ENCODE measurements around the gene TMEM147.

Gene TMEM147

DNA sequence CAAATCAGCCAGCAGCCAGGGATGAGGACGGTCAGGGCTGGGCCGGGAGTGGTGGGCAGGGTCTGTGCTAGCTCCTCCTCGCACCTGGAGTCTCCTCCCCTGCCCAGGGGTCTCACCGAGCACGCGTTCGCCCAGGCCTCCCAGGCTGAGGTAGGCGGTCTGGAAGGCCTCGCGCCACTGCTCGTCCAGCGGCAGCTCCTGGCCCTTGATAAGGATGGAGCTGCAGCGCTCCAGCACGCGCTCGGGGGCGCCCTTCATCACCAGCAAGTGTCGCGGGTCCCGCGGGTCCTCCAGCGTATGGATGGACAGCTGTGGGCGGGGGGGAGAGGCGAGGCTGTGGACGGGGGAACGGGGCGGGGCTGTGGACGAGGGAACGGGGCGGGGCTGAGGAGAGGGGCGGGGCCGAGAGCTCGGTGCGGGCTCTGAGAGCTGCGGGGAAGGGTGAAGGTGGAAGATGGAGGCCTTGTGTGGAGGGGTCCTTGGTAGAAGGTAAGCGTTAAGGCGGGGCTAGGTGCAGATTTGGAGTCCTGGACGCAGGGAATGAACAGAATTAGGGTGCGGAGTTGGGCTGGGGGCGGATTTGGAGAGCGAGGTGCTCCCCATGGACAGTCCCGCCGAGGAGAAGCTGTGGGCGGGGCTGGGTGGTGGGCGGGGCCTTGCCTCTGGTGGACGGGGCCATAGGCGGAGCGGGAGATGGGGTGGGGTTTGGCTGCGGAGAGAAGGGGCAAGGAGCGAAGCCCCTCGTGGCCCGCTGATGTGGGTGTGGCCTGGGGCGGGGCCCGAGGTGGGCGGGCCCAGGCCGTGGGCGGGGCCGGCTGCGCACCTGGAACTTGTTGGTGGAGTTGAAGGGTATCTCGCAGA lies 12.3 kb downstream of the TMEM147 start (continued):
- TF ChIP-seq ZNF664 (tag by site-specific recombination; IDR thresholded peaks at IDR 0.05), result no peak
- TF ChIP-seq ZNF571 (tag by site-specific recombination; IDR thresholded peaks at IDR 0.05), result no peak
- peak; percentile 94 for TF ChIP-seq ZSCAN23 (tag by site-specific recombination; IDR thresholded peaks at IDR 0.05)
- TF ChIP-seq BCL11A (tag by site-specific recombination; IDR thresholded peaks at IDR 0.05; ENCODE audit: low read depth), result peak; percentile 83; the same call in 1 of the 2 replicates
- no peak for TF ChIP-seq ZNF23 (tag by site-specific recombination; IDR thresholded peaks at IDR 0.05; ENCODE audit: borderline replicate concordance)
- TF ChIP-seq ZNF707 (tag by site-specific recombination; IDR thresholded peaks at IDR 0.05), result no peak; the same call in 1 of the 2 replicates
- TF ChIP-seq OSR2 (tag by site-specific recombination; IDR thresholded peaks at IDR 0.05), result no peak
- TF ChIP-seq ZNF626 (tag by site-specific recombination; IDR thresholded peaks at IDR 0.05), result no peak
- no peak for TF ChIP-seq ZNF585B (tag by site-specific recombination; IDR thresholded peaks at IDR 0.05)
- TF ChIP-seq SP7 (tag by site-specific recombination; IDR thresholded peaks at IDR 0.05), result peak; percentile 79
- TF ChIP-seq, protein P1, sequence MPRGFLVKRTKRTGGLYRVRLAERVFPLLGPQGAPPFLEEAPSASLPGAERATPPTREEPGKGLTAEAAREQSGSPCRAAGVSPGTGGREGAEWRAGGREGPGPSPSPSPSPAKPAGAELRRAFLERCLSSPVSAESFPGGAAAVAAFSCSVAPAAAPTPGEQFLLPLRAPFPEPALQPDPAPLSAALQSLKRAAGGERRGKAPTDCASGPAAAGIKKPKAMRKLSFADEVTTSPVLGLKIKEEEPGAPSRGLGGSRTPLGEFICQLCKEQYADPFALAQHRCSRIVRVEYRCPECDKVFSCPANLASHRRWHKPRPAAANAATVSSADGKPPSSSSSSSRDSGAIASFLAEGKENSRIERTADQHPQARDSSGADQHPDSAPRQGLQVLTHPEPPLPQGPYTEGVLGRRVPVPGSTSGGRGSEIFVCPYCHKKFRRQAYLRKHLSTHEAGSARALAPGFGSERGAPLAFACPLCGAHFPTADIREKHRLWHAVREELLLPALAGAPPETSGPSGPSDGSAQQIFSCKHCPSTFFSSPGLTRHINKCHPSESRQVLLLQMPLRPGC (tag by site-specific recombination; IDR thresholded peaks at IDR 0.05), result no peak; the same call in 1 of the 2 replicates
- TF ChIP-seq, protein P2, sequence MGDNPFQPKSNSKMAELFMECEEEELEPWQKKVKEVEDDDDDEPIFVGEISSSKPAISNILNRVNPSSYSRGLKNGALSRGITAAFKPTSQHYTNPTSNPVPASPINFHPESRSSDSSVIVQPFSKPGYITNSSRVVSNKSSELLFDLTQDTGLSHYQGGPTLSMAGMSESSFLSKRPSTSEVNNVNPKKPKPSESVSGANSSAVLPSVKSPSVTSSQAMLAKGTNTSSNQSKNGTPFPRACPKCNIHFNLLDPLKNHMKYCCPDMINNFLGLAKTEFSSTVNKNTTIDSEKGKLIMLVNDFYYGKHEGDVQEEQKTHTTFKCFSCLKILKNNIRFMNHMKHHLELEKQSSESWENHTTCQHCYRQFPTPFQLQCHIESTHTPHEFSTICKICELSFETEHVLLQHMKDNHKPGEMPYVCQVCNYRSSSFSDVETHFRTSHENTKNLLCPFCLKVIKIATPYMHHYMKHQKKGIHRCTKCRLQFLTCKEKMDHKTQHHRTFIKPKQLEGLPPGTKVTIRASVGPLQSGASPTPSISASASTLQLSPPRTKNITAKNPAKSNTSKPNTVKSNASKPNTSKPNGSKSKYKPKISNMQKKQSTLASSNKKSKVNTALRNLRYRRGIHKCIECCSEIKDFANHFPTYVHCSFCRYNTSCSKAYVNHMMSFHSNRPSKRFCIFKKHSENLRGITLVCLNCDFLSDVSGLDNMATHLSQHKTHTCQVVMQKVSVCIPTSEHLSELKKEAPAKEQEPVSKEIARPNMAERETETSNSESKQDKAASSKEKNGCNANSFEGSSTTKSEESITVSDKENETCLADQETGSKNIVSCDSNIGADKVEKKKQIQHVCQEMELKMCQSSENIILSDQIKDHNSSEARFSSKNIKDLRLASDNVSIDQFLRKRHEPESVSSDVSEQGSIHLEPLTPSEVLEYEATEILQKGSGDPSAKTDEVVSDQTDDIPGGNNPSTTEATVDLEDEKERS (tag by site-specific recombination; IDR thresholded peaks at IDR 0.05), result no peak
- TF ChIP-seq, protein P3, sequence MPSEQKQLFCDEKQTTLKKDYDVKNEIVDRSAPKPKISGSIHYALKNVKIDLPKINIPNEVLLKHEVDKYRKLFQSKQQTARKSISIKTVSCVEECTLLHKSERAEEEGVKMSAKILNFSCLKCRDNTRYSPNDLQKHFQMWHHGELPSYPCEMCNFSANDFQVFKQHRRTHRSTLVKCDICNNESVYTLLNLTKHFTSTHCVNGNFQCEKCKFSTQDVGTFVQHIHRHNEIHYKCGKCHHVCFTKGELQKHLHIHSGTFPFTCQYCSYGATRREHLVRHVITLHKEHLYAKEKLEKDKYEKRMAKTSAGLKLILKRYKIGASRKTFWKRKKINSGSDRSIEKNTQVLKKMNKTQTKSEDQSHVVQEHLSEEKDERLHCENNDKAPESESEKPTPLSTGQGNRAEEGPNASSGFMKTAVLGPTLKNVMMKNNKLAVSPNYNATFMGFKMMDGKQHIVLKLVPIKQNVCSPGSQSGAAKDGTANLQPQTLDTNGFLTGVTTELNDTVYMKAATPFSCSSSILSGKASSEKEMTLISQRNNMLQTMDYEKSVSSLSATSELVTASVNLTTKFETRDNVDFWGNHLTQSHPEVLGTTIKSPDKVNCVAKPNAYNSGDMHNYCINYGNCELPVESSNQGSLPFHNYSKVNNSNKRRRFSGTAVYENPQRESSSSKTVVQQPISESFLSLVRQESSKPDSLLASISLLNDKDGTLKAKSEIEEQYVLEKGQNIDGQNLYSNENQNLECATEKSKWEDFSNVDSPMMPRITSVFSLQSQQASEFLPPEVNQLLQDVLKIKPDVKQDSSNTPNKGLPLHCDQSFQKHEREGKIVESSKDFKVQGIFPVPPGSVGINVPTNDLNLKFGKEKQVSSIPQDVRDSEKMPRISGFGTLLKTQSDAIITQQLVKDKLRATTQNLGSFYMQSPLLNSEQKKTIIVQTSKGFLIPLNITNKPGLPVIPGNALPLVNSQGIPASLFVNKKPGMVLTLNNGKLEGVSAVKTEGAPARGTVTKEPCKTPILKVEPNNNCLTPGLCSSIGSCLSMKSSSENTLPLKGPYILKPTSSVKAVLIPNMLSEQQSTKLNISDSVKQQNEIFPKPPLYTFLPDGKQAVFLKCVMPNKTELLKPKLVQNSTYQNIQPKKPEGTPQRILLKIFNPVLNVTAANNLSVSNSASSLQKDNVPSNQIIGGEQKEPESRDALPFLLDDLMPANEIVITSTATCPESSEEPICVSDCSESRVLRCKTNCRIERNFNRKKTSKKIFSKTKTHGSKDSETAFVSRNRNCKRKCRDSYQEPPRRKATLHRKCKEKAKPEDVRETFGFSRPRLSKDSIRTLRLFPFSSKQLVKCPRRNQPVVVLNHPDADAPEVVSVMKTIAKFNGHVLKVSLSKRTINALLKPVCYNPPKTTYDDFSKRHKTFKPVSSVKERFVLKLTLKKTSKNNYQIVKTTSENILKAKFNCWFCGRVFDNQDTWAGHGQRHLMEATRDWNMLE (tag by site-specific recombination; conservative IDR thresholded peaks at IDR 0.05; ENCODE audit: low read depth), result no peak
- TF ChIP-seq ZNF555 (tag by site-specific recombination; conservative IDR thresholded peaks at IDR 0.05), result no peak
- no peak for TF ChIP-seq YY1 (tag by site-specific recombination; IDR thresholded peaks at IDR 0.05)
- no peak; the same call in none of the 2 replicates for TF ChIP-seq ZNF24 (tag by site-specific recombination; IDR thresholded peaks at IDR 0.05)
- TF ChIP-seq SCRT2 (tag by site-specific recombination; IDR thresholded peaks at IDR 0.05), result peak; percentile 92
- TF ChIP-seq ZNF529 (tag by site-specific recombination; IDR thresholded peaks at IDR 0.05; ENCODE audit: insufficient replicate concordance), result no peak
- TF ChIP-seq, protein P4, sequence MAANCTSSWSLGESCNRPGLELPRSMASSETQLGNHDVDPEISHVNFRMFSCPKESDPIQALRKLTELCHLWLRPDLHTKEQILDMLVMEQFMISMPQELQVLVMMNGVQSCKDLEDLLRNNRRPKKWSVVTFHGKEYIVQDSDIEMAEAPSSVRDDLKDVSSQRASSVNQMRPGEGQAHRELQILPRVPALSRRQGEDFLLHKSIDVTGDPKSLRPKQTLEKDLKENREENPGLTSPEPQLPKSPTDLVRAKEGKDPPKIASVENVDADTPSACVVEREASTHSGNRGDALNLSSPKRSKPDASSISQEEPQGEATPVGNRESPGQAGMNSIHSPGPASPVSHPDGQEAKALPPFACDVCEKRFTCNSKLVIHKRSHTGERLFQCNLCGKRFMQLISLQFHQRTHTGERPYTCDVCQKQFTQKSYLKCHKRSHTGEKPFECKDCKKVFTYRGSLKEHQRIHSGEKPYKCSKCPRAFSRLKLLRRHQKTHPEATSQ (tag by site-specific recombination; IDR thresholded peaks at IDR 0.05), result 0 out of 2 replicates have a peak, but pooled peaks have one; percentile 36
- peak; percentile 36; the same call in 1 of the 2 replicates for TF ChIP-seq GLIS1 (tag by site-specific recombination; IDR thresholded peaks at IDR 0.05)
- TF ChIP-seq ZNF560 (tag by site-specific recombination; IDR thresholded peaks at IDR 0.05; ENCODE audit: borderline replicate concordance), result no peak
- no peak; the same call in 1 of the 2 replicates for TF ChIP-seq ZNF792 (tag by site-specific recombination; IDR thresholded peaks at IDR 0.05)
- TF ChIP-seq ZNF37A (tag by site-specific recombination; IDR thresholded peaks at IDR 0.05), result no peak
- peak; percentile 77; the same call in 1 of the 2 replicates for TF ChIP-seq ZNF394 (tag by site-specific recombination; IDR thresholded peaks at IDR 0.05; ENCODE audit: borderline replicate concordance)
- TF ChIP-seq ZNF214 (tag by site-specific recombination; IDR thresholded peaks at IDR 0.05; ENCODE audit: borderline replicate concordance), result no peak
- no peak for TF ChIP-seq ZFP3 (tag by site-specific recombination; IDR thresholded peaks at IDR 0.05; ENCODE audit: low read depth)
- peak; percentile 94 for TF ChIP-seq ZNF335 (tag by site-specific recombination; conservative IDR thresholded peaks at IDR 0.05)
- TF ChIP-seq ZNF654 (tag by site-specific recombination; IDR thresholded peaks at IDR 0.05; ENCODE audit: low read depth), result no peak
- TF ChIP-seq ZNF239 (tag by site-specific recombination; IDR thresholded peaks at IDR 0.05), result no peak

Data from HEK293 (cell line).